Measurements from ENCODE around the gene PDE1C.

PDE1C gene

DNA sequence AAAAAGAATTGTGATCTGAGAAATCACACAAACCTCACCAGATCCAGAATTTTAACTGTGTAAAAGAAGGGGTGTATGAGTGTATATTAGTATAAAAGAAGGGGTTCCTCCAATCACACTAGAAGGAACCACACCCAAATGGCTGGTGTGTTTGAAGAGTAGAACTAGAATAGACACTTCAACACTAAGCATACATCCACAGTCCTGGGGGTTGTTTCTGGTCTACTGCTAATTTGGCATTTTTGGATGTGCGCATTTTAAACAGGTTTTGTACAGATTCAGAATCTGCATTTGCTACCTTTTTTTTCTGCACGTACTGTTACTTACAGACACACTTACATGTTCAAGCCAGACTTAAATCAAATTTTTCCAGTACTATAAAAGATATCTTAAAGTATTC lies 64.6 kb downstream of the PDE1C start:
- Histone ChIP-seq H3K27me3 (ENCODE audit: insufficient read depth, low read depth, severe bottlenecking) (no peaks in the 10 kb centered on the region), H3K27ac (no peak overlapping the region), H3K36me3 (0 out of 2 replicates have a peak, but pooled peaks cover 7% of the 10 kb centered on the region), H3K9me3 (ENCODE audit: severe bottlenecking) (peaks cover 9% of the 10 kb centered on the region), H3K4me3 (ENCODE audit: low read depth, low read length) (no peak overlapping the region)
- TF ChIP-seq, protein P1, sequence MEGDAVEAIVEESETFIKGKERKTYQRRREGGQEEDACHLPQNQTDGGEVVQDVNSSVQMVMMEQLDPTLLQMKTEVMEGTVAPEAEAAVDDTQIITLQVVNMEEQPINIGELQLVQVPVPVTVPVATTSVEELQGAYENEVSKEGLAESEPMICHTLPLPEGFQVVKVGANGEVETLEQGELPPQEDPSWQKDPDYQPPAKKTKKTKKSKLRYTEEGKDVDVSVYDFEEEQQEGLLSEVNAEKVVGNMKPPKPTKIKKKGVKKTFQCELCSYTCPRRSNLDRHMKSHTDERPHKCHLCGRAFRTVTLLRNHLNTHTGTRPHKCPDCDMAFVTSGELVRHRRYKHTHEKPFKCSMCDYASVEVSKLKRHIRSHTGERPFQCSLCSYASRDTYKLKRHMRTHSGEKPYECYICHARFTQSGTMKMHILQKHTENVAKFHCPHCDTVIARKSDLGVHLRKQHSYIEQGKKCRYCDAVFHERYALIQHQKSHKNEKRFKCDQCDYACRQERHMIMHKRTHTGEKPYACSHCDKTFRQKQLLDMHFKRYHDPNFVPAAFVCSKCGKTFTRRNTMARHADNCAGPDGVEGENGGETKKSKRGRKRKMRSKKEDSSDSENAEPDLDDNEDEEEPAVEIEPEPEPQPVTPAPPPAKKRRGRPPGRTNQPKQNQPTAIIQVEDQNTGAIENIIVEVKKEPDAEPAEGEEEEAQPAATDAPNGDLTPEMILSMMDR (IDR thresholded peaks at IDR 0.05; ENCODE audit: low read depth, low read length) = no peak
- DNase-seq = no peak

DNA sequence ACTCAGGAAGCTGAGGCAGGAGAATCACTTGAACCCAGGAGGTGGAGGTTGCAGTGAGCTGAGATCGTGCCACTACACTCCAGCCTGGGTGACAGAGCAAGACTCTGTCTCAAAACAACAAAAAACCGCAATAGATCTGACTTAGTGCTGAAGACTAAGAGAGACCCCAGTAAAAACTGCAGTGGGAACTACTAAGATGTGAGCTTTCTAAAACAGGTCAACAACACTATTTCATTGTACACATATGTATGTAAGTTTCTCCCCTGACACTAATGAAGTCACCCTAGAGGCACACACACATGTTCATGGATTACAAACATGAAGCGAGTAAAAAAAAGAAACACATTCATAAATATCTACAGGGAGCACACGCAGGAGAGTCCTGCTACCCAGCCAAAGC lies 68.3 kb downstream of the PDE1C start:
- Histone ChIP-seq H3K27ac (no peak overlapping the region), H3K27me3 (ENCODE audit: insufficient read depth, low read depth, severe bottlenecking) (no peaks in the 10 kb centered on the region), H3K4me3 (ENCODE audit: low read depth, low read length) (no peak overlapping the region), H3K9me3 (ENCODE audit: severe bottlenecking) (peaks cover 9% of the 10 kb centered on the region), H3K36me3 (0 out of 2 replicates have a peak, but pooled peaks cover 7% of the 10 kb centered on the region)
- no peak for DNase-seq
- TF ChIP-seq, protein P1 (IDR thresholded peaks at IDR 0.05; ENCODE audit: low read depth, low read length) = no peak

DNA sequence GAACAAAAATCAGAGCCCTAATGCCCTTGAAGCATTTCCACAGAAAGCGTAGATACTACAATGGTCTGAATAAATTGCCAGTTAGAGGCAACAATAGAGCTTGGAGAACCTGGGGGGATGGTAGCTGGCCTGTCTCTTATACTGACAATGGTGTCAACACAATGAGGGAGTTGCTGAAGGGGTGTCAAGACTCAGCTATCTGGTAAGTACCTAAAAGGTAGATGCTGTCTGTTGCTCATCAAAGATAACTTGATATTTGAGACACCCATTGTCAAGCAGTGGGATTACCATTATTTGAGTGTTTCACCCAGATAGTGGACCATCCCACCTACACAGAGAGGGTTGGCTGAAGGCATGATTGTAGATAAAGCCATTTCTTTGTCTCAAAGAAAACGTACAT lies 72.8 kb downstream of the PDE1C start:
- TF ChIP-seq, protein P1 (IDR thresholded peaks at IDR 0.05; ENCODE audit: low read depth, low read length) = no peak
- no peak overlapping the region for H3K27ac ChIP-seq
- 0 out of 2 replicates have a peak, but pooled peaks cover 7% of the 10 kb centered on the region for H3K36me3 ChIP-seq
- DNase-seq = no peak
- H3K27me3 ChIP-seq (ENCODE audit: insufficient read depth, low read depth, severe bottlenecking) = no peaks in the 10 kb centered on the region
- no peak overlapping the region for H3K4me3 ChIP-seq (ENCODE audit: low read depth, low read length)
- H3K9me3 ChIP-seq (ENCODE audit: severe bottlenecking) = peaks cover 7% of the 10 kb centered on the region

DNA sequence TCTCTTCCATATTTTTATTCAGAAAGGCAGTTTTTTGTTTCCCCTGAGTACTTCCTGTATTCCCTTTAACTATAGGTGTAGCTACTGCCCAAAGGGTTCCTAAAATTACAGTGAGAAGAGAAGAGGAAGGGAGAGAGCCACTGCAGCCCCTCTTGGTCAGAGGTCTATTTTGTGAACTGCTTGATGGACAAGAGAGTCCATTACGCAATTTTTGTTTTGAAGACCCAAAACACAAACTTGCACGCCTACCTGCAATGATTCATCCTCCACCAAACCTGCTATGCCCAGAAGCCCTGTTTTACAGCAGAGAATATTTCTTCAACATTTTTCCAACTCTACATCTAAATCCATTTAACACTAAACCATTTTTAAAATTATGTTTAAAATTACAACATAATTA lies 75.1 kb downstream of the PDE1C start:
- TF ChIP-seq, protein P1 (IDR thresholded peaks at IDR 0.05; ENCODE audit: low read depth, low read length) = no peak
- H3K9me3 ChIP-seq (ENCODE audit: severe bottlenecking) = no peaks in the 10 kb centered on the region
- H3K27ac ChIP-seq = no peak overlapping the region
- H3K36me3 ChIP-seq = no peaks in the 10 kb centered on the region
- no peaks in the 10 kb centered on the region for H3K27me3 ChIP-seq (ENCODE audit: insufficient read depth, low read depth, severe bottlenecking)
- H3K4me3 ChIP-seq (ENCODE audit: low read depth, low read length) = no peak overlapping the region
- DNase-seq = no peak

DNA sequence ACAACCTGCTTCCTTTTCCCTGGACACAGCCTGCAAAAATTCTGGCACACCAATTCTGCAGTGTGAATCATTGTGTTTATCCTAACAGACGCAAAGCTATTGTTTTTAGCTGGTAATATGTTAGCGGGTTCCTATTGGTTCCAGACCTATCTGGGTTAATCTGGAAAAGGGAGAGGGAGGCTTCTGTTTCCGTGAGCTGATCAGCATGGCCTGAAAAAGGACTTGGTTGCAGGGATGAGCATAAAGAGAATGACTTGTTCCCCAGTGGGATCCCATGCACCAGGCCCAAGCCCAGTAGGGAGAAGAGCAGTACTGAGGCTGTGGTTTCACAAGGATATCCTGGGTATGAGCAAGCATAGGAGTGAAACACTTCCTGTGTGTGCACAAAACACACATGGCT lies 78.4 kb downstream of the PDE1C start:
- Histone ChIP-seq H3K9me3 (ENCODE audit: severe bottlenecking) (no peaks in the 10 kb centered on the region), H3K36me3 (no peaks in the 10 kb centered on the region), H3K4me3 (ENCODE audit: low read depth, low read length) (no peak overlapping the region), H3K27me3 (ENCODE audit: insufficient read depth, low read depth, severe bottlenecking) (no peaks in the 10 kb centered on the region), H3K27ac (no peak overlapping the region)
- TF ChIP-seq, protein P1 (IDR thresholded peaks at IDR 0.05; ENCODE audit: low read depth, low read length) = no peak
- no peak for DNase-seq

DNA sequence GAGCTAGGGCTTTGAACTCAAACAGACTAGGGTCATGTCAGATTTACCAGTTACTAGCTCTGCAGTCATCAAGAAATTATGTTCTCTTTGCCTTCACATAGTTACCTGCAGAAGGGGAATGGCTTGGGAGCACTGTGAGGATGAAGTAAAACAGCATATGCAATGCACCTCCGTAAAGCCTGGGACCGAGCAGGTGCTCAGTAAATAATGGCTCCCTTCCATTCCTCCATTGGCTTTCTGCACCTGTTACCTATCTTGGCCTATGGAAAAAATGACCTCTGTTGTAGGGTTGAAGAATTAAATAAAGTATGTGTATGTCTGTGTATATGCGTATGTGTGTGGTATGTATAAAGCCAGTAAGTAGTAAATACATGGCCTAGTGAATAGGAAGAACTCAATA lies 78.8 kb downstream of the PDE1C start:
- no peaks in the 10 kb centered on the region for H3K27me3 ChIP-seq (ENCODE audit: insufficient read depth, low read depth, severe bottlenecking)
- DNase-seq = no peak
- H3K4me3 ChIP-seq (ENCODE audit: low read depth, low read length) = no peak overlapping the region
- no peak overlapping the region for H3K27ac ChIP-seq
- H3K9me3 ChIP-seq (ENCODE audit: severe bottlenecking) = no peaks in the 10 kb centered on the region
- H3K36me3 ChIP-seq = no peaks in the 10 kb centered on the region
- TF ChIP-seq, protein P1 (IDR thresholded peaks at IDR 0.05; ENCODE audit: low read depth, low read length) = no peak

Data from WERI-Rb-1 (cell line).